ENCODE measurements around the gene GLS.
"Not testable (repeated sequence)": the region's sequence is repeated elsewhere in the genome, so short reads cannot be mapped to it uniquely, and the experiment has no call there.

GLS gene

DNA sequence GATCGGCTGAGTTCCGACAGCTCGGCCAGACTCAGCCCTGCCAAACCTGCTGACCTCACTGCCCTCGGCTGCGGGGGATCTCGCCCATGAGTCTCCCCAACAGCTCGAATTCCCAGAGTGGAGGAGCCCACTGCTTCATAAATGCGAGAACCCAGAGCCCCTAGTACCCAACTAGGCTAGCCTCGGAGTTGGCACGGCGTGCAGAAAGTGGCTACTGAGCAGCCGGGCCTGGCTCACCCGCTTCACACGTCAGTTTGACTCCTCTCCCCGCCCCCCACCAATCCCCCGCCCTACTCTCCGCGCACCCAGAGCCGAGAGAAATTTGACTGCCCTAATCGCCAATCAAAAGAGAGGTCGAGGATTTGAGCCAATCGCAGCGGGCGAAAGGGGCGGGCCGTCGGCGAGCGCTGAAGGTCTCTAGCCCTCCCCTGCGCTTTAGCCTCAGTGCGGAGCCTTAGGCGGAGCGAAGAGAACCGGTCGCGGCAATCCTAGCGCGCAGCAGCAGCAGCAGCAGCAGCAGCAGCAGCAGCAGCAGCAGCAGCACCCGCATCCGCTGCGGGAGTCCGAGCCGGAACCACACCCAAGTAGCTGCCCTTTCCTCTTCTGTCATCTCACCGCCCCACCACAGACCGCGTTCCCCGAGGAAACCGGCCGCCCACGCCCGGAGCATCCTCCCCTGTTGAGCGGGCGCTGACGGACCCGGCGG is at the start of gene GLS:
GLS (plus strand) TSS at position 444 of the 706 bp plus-strand sequence. CDS start 264 bp downstream, outside the sequence.
- in situ Hi-C loops (cut with MboI; ENCODE audit: low sequenced_read_pairs) = no loop called here

DNA sequence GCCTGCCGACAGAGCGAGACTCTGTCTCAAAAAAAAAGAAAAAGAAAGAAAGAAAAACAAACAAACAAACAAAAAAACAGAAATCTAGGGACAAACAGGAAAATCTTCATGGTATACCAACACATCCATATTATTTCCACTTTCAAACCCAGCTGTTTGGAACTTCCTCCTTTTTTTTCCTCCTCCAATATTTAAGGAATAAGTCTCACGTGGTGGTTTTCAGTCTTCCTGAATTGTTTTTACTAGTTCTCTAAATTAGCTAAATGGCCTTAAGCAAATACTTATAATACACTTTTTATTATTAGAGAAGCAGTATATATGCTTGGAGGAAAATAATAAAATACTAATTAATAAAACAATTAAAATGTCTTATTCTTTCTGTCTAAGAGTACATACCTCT is 48.7 kb upstream of the GLS start:
- in situ Hi-C loops (cut with MboI; ENCODE audit: low sequenced_read_pairs) = no loop called here

GRCh38 chr2:190834890-190835208 is 45.8 kb upstream of the GLS start:
- in situ Hi-C loops (cut with MboI; ENCODE audit: low sequenced_read_pairs) = no loop called here

- in situ Hi-C loops (cut with MboI; ENCODE audit: low sequenced_read_pairs) = no loop called here
Observed at GRCh38 chr2:190835303-190835930, 45.2 kb upstream of the GLS start.

- in situ Hi-C loops (cut with MboI; ENCODE audit: low sequenced_read_pairs) = no loop called here
Observed at GRCh38 chr2:190836767-190837166, 43.9 kb upstream of the GLS start.

- in situ Hi-C loops (cut with MboI; ENCODE audit: low sequenced_read_pairs) = no loop called here
Observed at GRCh38 chr2:190837420-190837819, 43.2 kb upstream of the GLS start.

DNA sequence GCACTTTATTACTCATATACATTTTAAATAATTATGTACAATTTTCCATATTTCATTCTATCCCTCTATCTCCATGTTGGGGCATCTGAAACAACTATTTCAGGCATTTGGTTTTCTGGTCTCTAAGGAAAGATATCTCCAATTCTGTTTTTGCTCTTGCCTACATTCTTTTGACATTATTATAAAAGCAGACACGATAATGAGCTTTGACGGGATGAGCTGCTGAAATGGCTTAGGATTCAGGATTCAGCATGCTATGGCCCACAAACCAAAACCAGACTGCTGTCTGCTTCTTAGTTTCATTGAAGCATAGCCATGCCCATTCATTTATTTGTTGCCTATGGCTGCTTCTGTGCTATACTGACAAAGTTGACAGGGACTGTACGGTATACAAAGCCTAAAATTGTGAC is 42.7 kb upstream of the GLS start:
- in situ Hi-C loops (cut with MboI; ENCODE audit: low sequenced_read_pairs) = no loop called here

DNA sequence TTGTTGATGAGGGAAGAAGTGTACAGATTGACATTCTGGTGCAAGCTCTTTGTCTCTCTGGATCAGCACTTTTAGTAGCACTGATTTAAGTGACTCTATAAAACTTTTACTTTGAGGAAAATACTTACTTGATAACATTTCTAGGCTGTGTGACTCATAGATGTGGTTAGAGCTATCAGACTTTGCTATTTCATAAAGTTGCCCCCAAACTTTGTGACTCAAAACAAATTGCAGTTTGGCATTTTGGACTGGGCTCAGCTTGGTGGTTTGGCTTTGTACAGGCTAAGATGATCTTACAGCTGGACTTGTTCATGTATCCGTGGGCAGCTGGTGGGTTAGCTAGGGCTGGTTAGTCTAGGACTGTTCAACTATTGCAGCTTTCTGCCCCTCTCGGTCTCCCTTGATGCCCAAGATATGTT is 42.1 kb upstream of the GLS start:
- in situ Hi-C loops (cut with MboI; ENCODE audit: low sequenced_read_pairs) = no loop called here

DNA sequence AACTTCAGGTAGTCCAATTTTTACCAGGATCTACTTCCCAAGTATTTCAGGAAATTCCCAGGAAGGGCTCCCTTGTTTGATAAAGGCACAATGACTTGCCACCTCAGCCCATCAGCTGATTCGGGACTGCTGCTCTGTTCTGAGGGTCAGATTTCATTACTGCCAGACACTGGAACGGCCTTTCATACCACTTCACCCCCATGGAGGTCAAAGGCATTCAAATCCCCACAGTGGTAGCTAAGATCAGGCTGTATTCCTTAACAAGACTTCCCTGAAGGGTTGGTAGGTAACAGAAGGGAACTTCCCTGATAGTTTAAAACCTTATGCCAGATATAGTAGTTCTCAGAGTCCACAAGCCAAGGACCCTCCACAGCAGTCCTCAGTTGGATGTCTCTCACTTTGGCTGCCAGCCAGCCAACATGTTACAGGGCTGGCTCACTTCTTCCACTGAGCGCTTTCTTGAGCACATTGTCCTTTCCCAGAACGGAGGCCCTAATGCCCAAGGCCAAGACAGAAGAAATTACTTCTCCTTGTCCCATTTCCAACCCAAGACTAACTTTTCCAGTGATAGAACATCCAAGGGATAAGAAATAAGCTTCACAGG is 40.0 kb upstream of the GLS start:
- in situ Hi-C loops (cut with MboI; ENCODE audit: low sequenced_read_pairs) = no loop called here

DNA sequence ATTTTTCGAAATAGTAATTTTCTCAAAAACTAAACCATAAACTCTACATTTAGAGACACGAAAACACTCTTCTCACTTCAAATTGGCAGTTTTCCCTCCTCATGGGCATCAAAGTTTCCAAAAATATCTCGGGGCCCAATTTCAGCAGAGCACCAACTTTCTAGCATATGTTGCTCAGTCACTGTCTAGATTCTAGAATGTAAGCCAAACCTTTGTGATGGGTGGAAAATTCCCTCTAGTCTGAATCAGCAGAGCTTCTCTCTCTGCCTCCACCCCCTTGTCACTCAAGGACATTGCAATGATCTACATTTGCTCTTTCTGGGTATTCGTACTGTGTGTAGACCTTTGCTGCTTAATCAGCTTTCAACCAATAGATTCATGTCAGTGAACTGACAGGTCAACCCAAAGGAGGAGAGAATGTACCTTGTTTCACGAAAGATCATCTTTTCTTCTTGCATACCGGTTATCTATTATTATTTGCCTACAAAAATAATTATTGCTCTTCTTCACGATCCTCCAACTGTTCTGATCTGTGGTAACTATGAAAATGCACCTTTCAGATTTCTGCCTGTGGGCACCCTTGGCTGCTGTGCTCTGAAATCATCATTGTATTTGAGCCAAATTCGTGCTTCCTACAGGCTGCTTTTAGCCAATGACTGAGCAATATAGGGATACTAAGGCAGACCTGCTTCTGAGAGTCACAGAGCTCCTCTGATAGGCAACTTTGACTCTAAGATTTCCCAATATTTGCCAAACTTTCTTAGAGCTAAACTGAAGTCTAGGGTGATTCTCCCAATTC is 38.7 kb upstream of the GLS start:
- in situ Hi-C loops (cut with MboI; ENCODE audit: low sequenced_read_pairs) = no loop called here

- in situ Hi-C loops (cut with MboI; ENCODE audit: low sequenced_read_pairs) = no loop called here
Observed at GRCh38 chr2:190842606-190843104, 38.0 kb upstream of the GLS start.

DNA sequence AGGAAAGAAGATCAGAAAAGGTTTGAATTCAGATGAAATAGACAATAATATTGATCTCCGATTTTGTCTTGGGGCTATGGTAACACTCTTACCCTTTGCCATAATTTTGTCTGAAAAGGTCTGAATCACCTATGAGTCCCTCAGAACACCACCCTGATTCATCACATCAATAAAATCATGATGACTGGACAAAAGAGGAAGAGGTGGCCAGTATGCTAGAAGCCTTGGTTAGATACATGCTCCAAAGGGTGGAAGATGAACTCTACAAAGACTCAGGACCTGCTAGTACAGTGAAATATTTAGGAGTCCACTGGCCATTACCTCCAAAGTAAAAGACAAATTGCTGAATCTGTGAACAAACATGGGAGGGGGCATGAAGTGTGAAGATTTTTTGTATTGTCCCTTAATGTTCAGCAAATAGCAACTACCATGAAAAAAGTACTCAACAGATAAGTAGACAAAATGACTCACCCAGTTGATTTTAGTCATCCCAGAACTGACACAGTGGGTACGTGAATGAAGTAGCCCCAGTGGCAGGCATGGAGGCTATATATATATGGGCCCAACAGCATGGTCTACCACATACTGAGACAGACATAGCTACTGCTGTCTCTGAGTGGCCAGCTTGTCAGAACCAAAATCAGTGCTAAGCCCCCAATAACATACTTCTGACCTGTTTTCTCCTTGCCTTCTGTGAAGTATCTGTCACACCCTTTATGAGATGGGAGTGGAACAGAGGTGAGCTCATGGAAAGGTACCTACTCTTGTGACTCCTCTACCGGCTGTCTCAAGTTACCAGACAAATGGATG is 36.5 kb upstream of the GLS start:
- in situ Hi-C loops (cut with MboI; ENCODE audit: low sequenced_read_pairs) = no loop called here

DNA sequence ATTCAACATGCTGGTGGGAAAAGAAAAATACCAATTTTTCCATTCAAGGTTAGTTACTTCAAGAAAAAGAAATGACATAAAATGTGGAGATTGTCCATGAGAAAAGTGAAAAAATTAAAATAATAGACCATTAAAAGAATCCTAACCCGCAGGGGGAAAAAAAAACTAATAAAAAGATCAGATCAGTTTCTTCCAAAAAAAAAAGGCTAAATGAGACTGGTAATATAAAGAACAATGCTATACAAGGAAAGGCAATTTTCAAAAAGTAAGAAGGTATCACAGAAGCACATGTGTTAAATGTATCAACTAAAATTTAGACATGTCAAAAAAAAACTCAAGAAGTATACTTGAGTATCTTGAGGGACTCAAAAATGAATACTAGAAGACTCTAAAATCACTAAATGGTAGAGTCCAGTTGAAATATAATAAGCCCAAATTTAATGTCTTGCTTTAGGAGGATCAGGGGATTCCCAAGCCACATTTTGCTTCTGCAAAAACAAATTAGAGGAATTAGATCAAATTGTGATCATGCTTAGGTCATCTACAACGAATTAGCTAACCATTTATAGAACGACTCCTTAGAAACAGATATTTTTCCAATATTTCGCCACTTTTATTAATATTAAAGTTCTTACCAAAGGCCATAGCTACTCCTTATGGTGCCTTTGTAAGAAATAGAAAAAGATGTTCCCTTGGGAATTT is 35.8 kb upstream of the GLS start:
- in situ Hi-C loops (cut with MboI; ENCODE audit: low sequenced_read_pairs) = no loop called here

- in situ Hi-C loops (cut with MboI; ENCODE audit: low sequenced_read_pairs) = no loop called here
Observed at GRCh38 chr2:190846746-190847145, 33.9 kb upstream of the GLS start.

GRCh38 chr2:190847504-190848081 is 33.0 kb upstream of the GLS start:
- in situ Hi-C loops (cut with MboI; ENCODE audit: low sequenced_read_pairs) = no loop called here

- in situ Hi-C loops (cut with MboI; ENCODE audit: low sequenced_read_pairs) = no loop called here
Observed at GRCh38 chr2:190849774-190850173, 30.8 kb upstream of the GLS start.

DNA sequence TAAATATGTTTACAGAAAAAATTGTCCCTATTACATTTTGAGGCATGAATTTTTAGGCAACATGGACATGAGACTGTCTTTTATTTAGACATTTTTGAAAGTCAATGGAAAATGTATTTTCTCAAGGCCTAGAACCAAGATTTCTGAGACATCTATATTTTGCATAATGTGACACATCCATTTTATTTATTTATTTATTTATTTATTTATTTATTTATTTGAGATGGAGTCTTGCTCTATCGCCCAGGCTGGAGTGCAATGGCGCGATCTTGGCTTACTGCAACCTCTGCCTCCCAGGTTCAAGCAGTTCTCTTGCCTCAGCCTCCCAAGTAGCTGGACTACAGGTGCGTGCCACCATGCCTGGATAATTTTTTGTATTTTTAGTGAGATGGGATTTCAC is 27.6 kb upstream of the GLS start:
- in situ Hi-C loops (cut with MboI; ENCODE audit: low sequenced_read_pairs) = not testable (repeated sequence)

DNA sequence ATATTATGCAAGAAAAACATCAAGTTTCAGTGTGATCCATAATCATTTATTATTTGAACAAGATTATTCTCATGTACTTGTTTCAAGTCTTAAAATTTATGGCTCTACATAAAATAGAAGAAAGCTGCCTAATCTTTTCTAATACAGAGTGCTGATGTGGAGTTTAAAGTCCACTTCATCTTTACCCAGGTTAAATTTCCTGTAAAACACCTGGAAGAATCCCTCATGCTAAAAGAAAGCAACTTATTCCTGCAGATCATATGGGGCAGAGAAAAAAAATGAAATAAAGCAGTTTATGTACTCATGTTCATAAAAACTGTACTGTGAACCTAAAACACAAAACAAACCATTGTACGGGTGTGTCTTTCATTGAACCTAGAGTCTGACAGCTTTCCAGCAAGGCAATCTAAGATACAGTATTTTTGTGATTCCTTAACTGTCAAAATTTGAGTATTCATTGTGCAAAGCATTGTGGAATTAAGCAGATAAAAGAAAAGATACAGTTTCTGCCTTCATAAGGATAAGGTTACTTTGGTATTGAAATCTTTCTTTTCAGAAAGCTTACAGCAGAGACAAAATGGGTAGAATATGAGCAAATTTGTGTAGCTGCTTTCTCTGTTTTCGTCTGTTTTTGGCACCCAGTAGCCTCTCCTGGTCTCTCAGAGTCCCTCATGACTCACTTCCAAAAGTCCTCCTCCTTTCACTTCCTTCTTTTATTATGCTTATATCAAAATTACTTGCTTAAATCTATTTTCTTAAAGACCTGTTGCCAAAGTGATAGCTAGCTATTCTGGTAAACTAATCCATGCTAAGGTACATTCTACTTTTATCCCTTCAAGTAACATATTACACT is 26.9 kb upstream of the GLS start:
- in situ Hi-C loops (cut with MboI; ENCODE audit: low sequenced_read_pairs) = no loop called here

DNA sequence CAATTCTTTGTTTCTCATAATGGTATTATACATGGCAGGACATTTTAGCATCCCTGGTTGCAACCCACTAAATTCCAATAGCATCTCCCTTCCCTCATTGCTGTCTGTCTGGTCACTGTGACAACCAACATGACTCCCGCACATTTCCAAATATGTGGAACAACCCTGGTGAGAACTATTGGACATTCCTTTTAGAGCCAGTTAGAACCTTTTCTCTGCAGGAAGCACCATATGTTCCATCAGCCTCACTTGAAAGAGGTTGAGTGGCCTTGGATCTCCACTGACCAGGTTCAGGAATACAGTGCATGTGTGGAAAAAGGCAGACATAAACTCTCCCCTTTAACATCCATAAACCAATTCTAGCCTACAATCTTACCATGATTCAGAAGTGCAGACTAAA is 25.9 kb upstream of the GLS start:
- in situ Hi-C loops (cut with MboI; ENCODE audit: low sequenced_read_pairs) = no loop called here
